Measurements from ENCODE around the gene PIM1.

The PIM1 gene

DNA sequence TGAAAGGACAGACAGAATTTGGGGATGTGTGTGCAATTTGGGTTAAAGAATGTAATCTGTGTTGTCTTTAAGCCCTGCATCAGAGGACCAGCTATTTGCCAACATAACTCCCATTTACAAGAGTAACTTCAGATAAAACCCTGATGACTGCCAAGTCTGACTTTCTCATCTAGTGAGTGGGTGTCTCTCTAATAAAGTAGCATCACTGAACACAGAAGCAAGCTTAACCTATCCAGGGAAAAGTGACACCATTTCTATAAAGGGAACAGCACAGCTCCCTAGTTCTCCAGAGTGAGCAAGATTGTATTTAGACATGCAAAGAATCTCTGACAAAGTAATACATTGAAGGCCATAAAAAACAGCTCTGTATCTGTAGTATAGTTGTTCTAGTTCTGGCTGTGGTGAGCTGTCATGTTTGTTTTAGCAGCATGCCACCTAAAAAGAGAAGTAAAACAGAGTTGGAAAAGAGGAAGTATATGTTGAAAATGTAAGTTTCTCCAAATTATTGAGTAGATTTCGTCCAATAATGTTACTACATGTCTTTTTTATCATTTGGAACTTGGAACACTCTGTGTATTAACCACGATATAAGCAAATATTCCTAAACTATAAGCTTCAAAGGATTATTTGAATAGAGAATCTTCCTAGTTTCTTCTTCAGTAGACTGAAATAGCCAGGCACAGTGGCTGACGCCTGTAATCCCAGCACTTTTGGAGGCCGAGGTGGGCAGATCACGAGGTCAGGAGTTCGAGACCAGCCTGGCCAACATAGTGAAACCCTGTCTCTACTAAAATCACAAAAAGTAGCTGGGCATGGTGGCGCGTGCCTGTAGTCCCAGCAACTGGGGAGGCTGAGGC lies 8.8 kb upstream of the PIM1 start:
- H3K4me3 ChIP-seq (ENCODE audit: low read depth in 1 of 2, low read length in 2 of 2): no peak overlapping the region
- no peaks in the 10 kb centered on the region for H3K9me3 ChIP-seq (ENCODE audit: control insufficient read depth in 1 of 2, low read length in 2 of 2)
- no peaks in the 10 kb centered on the region for H3K36me3 ChIP-seq (ENCODE audit: control insufficient read depth in 1 of 2, insufficient read depth in 2 of 2, low read length in 2 of 2)
- H3K4me1 ChIP-seq (ENCODE audit: control insufficient read depth in 1 of 2, insufficient read depth in 2 of 2, low read length in 2 of 2): peaks cover 0 to 4% of the 10 kb centered on the region in 2 donors
- no peaks in the 10 kb centered on the region for H3K27me3 ChIP-seq (ENCODE audit: low read depth, low read length)
- H3K27ac ChIP-seq (ENCODE audit: low read length): peak overlapping the region; percentile 41

- no peaks in the 10 kb centered on the region for H3K36me3 ChIP-seq (ENCODE audit: control insufficient read depth in 1 of 2, insufficient read depth in 2 of 2, low read length in 2 of 2)
- no peak overlapping the region for H3K27ac ChIP-seq (ENCODE audit: low read length)
- H3K9me3 ChIP-seq (ENCODE audit: control insufficient read depth in 1 of 2, low read length in 2 of 2): no peaks in the 10 kb centered on the region
- H3K4me3 ChIP-seq (ENCODE audit: low read depth in 1 of 2, low read length in 2 of 2): no peak overlapping the region
- no peaks in the 10 kb centered on the region for H3K27me3 ChIP-seq (ENCODE audit: low read depth, low read length)
- H3K4me1 ChIP-seq (ENCODE audit: control insufficient read depth in 1 of 2, insufficient read depth in 2 of 2, low read length in 2 of 2): peaks cover 0 to 4% of the 10 kb centered on the region in 2 donors
Measured at GRCh38 chr6:37162740-37163139, 7.2 kb upstream of the PIM1 start.

DNA sequence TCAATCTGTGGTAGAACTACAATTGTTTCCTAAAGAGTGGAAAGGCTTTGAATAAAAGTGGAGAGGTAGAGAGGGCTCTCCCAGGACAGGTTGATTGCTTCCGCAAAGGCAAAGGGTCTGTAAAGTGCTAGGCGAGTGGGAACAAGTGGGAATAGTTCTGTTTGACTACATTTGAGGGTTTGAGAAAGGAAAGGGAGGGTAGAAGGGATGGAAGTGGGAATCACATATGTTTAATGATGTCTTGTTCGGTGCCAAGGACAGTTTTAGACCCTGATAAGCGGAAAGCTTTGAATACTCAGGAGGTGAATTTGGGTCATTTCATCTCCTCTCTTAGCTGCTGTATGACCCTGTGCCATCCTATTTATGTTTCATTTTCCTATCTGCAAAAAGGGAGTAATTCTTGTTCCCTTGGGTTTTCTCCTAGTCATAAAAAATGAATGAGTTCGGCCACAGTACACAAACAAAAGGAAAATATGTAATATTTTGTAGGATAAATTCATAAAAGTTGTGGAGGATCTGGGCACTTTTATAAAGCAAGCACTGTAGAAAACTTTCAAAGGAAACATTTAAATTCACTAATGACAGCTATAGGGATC lies 1.7 kb upstream of the PIM1 start:
- no peaks in the 10 kb centered on the region for H3K9me3 ChIP-seq (ENCODE audit: control insufficient read depth in 1 of 2, low read length in 2 of 2)
- H3K27ac ChIP-seq (ENCODE audit: low read length): peak overlapping the region; percentile 91
- no peaks in the 10 kb centered on the region for H3K27me3 ChIP-seq (ENCODE audit: low read depth, low read length)
- peaks cover 9 to 13% of the 10 kb centered on the region in 2 donors for H3K36me3 ChIP-seq (ENCODE audit: control insufficient read depth in 1 of 2, insufficient read depth in 2 of 2, low read length in 2 of 2)
- H3K4me3 ChIP-seq (ENCODE audit: low read depth in 1 of 2, low read length in 2 of 2): no peak overlapping the region
- H3K4me1 ChIP-seq (ENCODE audit: control insufficient read depth in 1 of 2, insufficient read depth in 2 of 2, low read length in 2 of 2): peaks cover 0 to 11% of the 10 kb centered on the region in 2 donors

DNA sequence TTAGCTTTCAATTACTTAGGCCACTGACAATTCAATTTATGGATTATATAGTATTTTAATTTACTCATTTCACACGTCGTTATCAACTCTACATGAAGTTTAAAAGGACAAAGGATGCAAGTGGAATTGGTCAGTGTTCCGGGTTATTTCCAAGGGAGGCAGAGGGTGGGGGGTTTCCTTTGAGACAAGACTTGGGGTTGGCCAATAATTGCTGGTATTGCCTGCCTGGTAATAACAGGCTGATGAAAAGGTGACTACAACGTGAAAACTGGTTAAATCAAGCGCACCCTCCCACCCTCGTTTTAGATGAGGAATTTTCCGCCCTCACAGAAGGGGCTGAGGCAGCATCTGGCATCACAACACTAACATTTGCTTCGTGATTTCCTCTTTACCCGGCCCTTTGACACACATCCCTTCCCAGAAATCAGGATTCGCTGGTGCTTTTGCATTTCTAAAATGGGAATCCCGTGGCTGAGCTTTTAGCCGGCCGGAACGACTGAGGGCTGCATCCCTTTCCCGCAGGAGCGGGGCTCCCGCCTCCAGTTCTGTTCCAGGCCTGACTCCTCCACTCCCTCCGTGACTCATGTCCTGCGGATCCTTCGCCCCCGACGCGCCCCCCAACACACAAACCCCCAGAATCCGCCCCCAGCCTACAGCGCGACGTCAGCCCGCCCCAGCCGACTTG lies 999 bp upstream of the PIM1 start:
- Histone ChIP-seq H3K27ac (ENCODE audit: low read length) (peak overlapping the region; percentile 91), H3K36me3 (ENCODE audit: control insufficient read depth in 1 of 2, insufficient read depth in 2 of 2, low read length in 2 of 2) (peaks cover 16 to 19% of the 10 kb centered on the region in 2 donors), H3K9me3 (ENCODE audit: control insufficient read depth in 1 of 2, low read length in 2 of 2) (no peaks in the 10 kb centered on the region), H3K27me3 (ENCODE audit: low read depth, low read length) (no peaks in the 10 kb centered on the region), H3K4me1 (ENCODE audit: control insufficient read depth in 1 of 2, insufficient read depth in 2 of 2, low read length in 2 of 2) (peaks cover 0 to 17% of the 10 kb centered on the region in 2 donors), H3K4me3 (ENCODE audit: low read depth in 1 of 2, low read length in 2 of 2) (peak overlapping the region; percentile 43 to 54)

DNA sequence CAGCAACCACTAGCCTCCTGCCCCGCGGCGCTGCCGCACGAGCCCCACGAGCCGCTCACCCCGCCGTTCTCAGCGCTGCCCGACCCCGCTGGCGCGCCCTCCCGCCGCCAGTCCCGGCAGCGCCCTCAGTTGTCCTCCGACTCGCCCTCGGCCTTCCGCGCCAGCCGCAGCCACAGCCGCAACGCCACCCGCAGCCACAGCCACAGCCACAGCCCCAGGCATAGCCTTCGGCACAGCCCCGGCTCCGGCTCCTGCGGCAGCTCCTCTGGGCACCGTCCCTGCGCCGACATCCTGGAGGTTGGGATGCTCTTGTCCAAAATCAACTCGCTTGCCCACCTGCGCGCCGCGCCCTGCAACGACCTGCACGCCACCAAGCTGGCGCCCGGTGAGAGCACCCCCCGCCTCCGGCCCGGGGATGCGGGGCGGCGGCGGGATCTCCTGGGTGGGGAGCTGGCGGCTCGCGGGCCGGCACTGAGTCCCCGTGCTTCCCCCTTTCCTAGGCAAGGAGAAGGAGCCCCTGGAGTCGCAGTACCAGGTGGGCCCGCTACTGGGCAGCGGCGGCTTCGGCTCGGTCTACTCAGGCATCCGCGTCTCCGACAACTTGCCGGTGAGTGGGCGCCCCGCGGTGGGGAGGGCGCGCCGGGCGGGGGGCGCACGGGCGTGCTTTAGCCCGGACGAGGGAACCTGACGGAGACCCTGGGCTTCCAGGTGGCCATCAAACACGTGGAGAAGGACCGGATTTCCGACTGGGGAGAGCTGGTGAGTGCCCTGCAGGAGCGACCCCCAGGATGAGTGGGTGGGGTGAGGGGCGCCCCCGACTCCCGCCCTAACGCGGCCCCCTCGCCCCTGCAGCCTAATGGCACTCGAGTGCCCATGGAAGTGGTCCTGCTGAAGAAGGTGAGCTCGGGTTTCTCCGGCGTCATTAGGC lies 585 bp downstream of the PIM1 start:
- no peaks in the 10 kb centered on the region for H3K9me3 ChIP-seq (ENCODE audit: control insufficient read depth in 1 of 2, low read length in 2 of 2)
- H3K4me1 ChIP-seq (ENCODE audit: control insufficient read depth in 1 of 2, insufficient read depth in 2 of 2, low read length in 2 of 2): peaks cover 0 to 30% of the 10 kb centered on the region in 2 donors

GRCh38 chr6:37171201-37171969 lies 1.4 kb downstream of the PIM1 start:
- Histone ChIP-seq H3K4me1 (ENCODE audit: control insufficient read depth in 1 of 2, insufficient read depth in 2 of 2, low read length in 2 of 2) (peaks cover 0 to 30% of the 10 kb centered on the region in 2 donors), H3K9me3 (ENCODE audit: control insufficient read depth in 1 of 2, low read length in 2 of 2) (no peaks in the 10 kb centered on the region), H3K4me3 (ENCODE audit: low read depth in 1 of 2, low read length in 2 of 2) (peak overlapping the region; percentile 84 to 93), H3K27ac (ENCODE audit: low read length) (peak overlapping the region; percentile 98), H3K27me3 (ENCODE audit: low read depth, low read length) (no peaks in the 10 kb centered on the region), H3K36me3 (ENCODE audit: control insufficient read depth in 1 of 2, insufficient read depth in 2 of 2, low read length in 2 of 2) (peaks cover 33 to 36% of the 10 kb centered on the region in 2 donors)

More for the DNA sequence above, 585 bp downstream of the PIM1 start:
- Histone ChIP-seq H3K27ac (ENCODE audit: low read length) (peak overlapping the region; percentile 98), H3K4me3 (ENCODE audit: low read depth in 1 of 2, low read length in 2 of 2) (peak overlapping the region; percentile 84 to 93), H3K27me3 (ENCODE audit: low read depth, low read length) (no peaks in the 10 kb centered on the region), H3K36me3 (ENCODE audit: control insufficient read depth in 1 of 2, insufficient read depth in 2 of 2, low read length in 2 of 2) (peaks cover 32 to 33% of the 10 kb centered on the region in 2 donors)

- Histone ChIP-seq H3K36me3 (ENCODE audit: control insufficient read depth in 1 of 2, insufficient read depth in 2 of 2, low read length in 2 of 2) (peaks cover 33 to 36% of the 10 kb centered on the region in 2 donors), H3K4me3 (ENCODE audit: low read depth in 1 of 2, low read length in 2 of 2) (peak overlapping the region; percentile 84 to 93), H3K9me3 (ENCODE audit: control insufficient read depth in 1 of 2, low read length in 2 of 2) (no peaks in the 10 kb centered on the region), H3K4me1 (ENCODE audit: control insufficient read depth in 1 of 2, insufficient read depth in 2 of 2, low read length in 2 of 2) (peaks cover 0 to 30% of the 10 kb centered on the region in 2 donors), H3K27me3 (ENCODE audit: low read depth, low read length) (no peaks in the 10 kb centered on the region), H3K27ac (ENCODE audit: low read length) (peak overlapping the region; percentile 98)
Measured at GRCh38 chr6:37171970-37172812, 2.2 kb downstream of the PIM1 start.

- H3K4me1 ChIP-seq (ENCODE audit: control insufficient read depth in 1 of 2, insufficient read depth in 2 of 2, low read length in 2 of 2): peaks cover 0 to 30% of the 10 kb centered on the region in 2 donors
- peak overlapping the region; percentile 84 to 93 for H3K4me3 ChIP-seq (ENCODE audit: low read depth in 1 of 2, low read length in 2 of 2)
- H3K27me3 ChIP-seq (ENCODE audit: low read depth, low read length): no peaks in the 10 kb centered on the region
- H3K27ac ChIP-seq (ENCODE audit: low read length): peak overlapping the region; percentile 98
- peaks cover 33 to 36% of the 10 kb centered on the region in 2 donors for H3K36me3 ChIP-seq (ENCODE audit: control insufficient read depth in 1 of 2, insufficient read depth in 2 of 2, low read length in 2 of 2)
- no peaks in the 10 kb centered on the region for H3K9me3 ChIP-seq (ENCODE audit: control insufficient read depth in 1 of 2, low read length in 2 of 2)
Measured at GRCh38 chr6:37172912-37173492, 3.0 kb downstream of the PIM1 start.

DNA sequence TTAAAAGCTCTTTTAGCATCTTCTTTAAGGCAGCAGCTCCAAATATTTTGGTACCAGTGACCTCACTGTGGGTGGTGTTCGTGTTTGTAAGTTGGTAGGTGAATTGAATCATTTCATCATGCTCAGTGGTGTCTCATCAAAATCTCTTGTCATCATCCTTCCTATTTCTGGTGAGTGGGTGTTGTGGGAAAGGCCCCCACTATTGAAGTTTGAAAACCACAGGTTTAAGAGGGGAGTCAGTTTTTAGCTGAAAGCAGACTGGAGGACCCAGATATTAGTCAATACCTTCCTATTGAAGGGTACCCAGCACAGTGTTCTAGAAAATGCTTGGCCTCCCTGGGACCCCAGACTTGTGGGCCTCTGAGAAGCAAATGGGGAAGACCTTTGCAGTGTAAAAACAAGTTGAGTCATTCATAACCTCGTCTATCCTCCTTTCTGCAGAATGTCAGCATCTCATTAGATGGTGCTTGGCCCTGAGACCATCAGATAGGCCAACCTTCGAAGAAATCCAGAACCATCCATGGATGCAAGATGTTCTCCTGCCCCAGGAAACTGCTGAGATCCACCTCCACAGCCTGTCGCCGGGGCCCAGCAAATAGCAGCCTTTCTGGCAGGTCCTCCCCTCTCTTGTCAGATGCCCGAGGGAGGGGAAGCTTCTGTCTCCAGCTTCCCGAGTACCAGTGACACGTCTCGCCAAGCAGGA lies 3.7 kb downstream of the PIM1 start:
- peak overlapping the region; percentile 19 for H3K27ac ChIP-seq (ENCODE audit: low read length)
- H3K9me3 ChIP-seq (ENCODE audit: control insufficient read depth in 1 of 2, low read length in 2 of 2): no peaks in the 10 kb centered on the region
- peaks cover 33 to 36% of the 10 kb centered on the region in 2 donors for H3K36me3 ChIP-seq (ENCODE audit: control insufficient read depth in 1 of 2, insufficient read depth in 2 of 2, low read length in 2 of 2)
- peaks cover 0 to 30% of the 10 kb centered on the region in 2 donors for H3K4me1 ChIP-seq (ENCODE audit: control insufficient read depth in 1 of 2, insufficient read depth in 2 of 2, low read length in 2 of 2)
- peak overlapping the region; percentile 84 to 93 for H3K4me3 ChIP-seq (ENCODE audit: low read depth in 1 of 2, low read length in 2 of 2)
- no peaks in the 10 kb centered on the region for H3K27me3 ChIP-seq (ENCODE audit: low read depth, low read length)

Data from muscle layer of duodenum (tissue), 2 donors.